Measurements from ENCODE around the gene AGBL4. TPM values are rescaled to one million over a fixed set of nuclear protein-coding genes. Genes with fewer than 3 reads are reported as not detected.

AGBL4 gene
- polyA plus RNA-seq, 3 donors from 2014 or later, result not detected

DNA sequence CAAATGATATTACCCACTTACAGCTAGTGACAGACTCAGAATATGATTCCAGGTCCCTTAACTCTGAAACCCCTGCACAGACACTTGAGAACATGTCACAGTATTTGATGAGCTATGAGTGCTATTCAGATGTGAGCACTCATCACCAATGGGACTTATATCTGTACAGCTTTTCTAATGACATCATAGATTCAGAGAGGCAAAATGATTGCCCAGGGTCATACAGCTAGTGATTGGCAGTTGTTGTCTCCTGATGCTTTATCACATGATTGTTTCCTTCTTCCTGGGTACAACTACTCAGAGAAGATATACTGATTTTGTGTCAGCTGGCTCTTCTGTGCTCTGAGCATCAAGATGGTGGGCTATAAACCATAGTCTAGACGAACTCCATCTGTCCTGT, 819.0 kb downstream of the AGBL4 start:
- DNase-seq, result no peak
- H3K9me3 Mint-ChIP-seq, result peaks cover 3 to 12% (median 9%) of the 10 kb centered on the region in 6 donors
- peaks cover 0 to 3% (median 2%) of the 10 kb centered on the region in 3 donors for H3K27me3 Mint-ChIP-seq (ENCODE audit: low read depth in 3 of 3)
- H3K27ac Mint-ChIP-seq, result no peak overlapping the region
- H3K36me3 Mint-ChIP-seq, result peaks cover 0 to 3% (median 0%) of the 10 kb centered on the region in 3 donors
- H3K4me3 Mint-ChIP-seq, result no peak overlapping the region
- H3K4me1 Mint-ChIP-seq, result no peaks in the 10 kb centered on the region

DNA sequence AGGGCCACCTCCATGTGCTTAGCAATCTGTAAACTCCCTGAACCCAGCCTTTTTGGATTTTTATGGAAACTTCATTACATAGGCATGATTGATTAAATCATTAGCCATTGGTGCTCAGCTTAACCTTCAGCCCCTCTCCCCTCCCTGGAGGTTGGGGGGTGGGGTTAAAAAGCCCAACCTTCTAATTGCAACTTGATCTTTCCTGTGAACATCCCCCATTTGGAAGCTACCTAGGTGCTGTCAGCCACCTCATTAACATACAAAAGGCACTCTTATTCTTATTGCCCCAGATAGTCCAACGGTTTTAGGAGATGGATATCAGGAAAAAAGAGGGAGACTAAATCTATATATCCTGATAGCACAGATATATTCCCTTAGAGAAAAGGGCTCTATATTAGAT, 823.0 kb downstream of the AGBL4 start:
- no peaks in the 10 kb centered on the region for H3K27me3 Mint-ChIP-seq (ENCODE audit: low read depth in 3 of 3)
- H3K36me3 Mint-ChIP-seq, result peaks cover 0 to 3% (median 0%) of the 10 kb centered on the region in 3 donors
- DNase-seq, result no peak
- H3K4me3 Mint-ChIP-seq, result no peak overlapping the region
- H3K9me3 Mint-ChIP-seq, result peaks cover 9 to 22% (median 16%) of the 10 kb centered on the region in 6 donors
- no peaks in the 10 kb centered on the region for H3K4me1 Mint-ChIP-seq
- no peak overlapping the region for H3K27ac Mint-ChIP-seq

DNA sequence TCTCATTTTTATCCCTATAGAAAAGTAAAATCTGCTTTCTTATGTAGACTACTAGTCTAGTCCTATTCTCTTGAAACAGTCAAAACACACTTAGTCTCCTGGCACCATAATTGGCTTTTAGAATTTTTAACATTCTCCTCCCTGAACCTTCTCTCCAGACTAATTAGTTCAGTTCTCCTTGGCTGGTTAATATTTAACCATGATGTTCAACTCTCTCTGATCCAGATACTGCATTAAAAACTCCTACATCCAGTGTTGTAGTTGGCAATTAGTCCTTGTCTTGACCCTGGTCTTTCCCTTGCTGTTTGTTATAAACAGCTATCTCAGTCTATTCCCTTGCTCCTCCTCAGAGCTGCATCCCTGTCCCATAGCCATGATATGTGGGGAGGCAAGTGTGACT, 824.2 kb downstream of the AGBL4 start:
- Mint-ChIP-seq H3K9me3 (peaks cover 8 to 34% (median 22%) of the 10 kb centered on the region in 6 donors), H3K4me3 (no peak overlapping the region), H3K27ac (no peak overlapping the region), H3K36me3 (peaks cover 0 to 3% (median 0%) of the 10 kb centered on the region in 3 donors), H3K27me3 (ENCODE audit: low read depth in 3 of 3) (no peaks in the 10 kb centered on the region), H3K4me1 (no peaks in the 10 kb centered on the region)
- no peak for DNase-seq

DNA sequence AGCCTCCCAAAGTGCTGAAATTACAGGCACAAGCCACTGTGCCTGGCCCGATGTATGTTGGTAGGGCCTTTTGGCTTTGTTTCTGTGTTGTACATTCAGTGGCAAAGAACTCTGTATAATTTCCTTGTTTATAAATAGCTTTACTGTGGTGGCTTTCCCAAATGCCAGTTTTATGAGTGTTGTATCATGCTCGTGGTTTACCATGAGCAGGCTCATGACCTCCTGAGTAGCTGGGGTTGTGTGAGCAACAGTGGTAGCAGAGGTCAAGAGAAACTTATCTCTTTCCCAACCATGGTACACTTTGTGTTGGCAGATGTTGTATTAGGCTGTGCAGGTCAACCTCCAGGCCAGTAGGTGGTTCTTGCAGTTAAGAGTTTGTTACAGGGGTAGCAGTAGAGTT, 826.7 kb downstream of the AGBL4 start:
- no peak overlapping the region for H3K27ac Mint-ChIP-seq
- H3K27me3 Mint-ChIP-seq (ENCODE audit: low read depth in 3 of 3), result peaks cover 0 to 3% (median 0%) of the 10 kb centered on the region in 3 donors
- no peaks in the 10 kb centered on the region for H3K4me1 Mint-ChIP-seq
- H3K9me3 Mint-ChIP-seq, result peaks cover 14 to 35% (median 21%) of the 10 kb centered on the region in 6 donors
- no peak overlapping the region for H3K4me3 Mint-ChIP-seq
- no peak for DNase-seq
- peaks cover 0 to 3% (median 0%) of the 10 kb centered on the region in 3 donors for H3K36me3 Mint-ChIP-seq

DNA sequence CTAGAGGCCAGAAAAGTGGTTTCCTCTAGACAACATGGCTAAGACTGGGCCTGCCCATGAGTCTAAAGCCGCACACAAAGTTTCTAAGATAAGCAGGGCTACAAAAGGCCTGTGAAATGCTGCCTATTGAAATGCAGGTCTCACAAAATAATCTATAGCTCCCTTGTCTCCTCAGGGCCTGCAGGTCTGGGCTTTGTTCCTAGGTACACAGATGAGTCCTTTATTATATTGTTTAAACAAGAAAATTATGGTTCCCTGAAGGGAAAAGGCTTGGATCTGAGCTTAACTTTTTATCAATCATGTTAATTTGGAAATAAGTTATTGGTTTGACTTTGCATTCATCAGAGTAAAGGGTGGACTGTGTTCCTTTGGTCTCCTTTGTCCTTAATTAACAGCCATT, 833.6 kb downstream of the AGBL4 start:
- no peaks in the 10 kb centered on the region for H3K4me1 Mint-ChIP-seq
- H3K27ac Mint-ChIP-seq, result no peak overlapping the region
- peaks cover 0 to 22% (median 7%) of the 10 kb centered on the region in 6 donors for H3K9me3 Mint-ChIP-seq

DNA sequence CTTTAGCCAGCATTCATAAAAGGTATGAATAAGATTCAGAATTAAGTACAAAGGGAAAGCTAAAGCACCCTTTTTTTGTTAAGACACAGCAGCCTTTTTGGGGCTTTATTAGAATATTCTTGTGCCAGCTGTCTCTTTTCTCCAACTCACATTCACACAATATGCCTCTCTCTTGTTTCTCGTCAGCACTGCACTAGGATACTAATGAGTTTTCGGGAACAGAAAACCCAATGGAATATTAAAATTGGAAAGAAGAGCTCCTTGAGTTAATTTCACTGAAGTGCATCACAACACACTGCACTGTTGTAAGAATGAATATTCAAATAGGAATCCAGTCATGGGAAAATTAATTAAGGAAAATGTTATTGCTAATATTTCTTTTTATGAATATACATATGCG, 836.7 kb downstream of the AGBL4 start:
- no peak for DNase-seq
- no peaks in the 10 kb centered on the region for H3K36me3 Mint-ChIP-seq
- no peaks in the 10 kb centered on the region for H3K4me1 Mint-ChIP-seq
- H3K9me3 Mint-ChIP-seq, result peaks cover 0 to 16% (median 0%) of the 10 kb centered on the region in 6 donors
- no peak overlapping the region for H3K27ac Mint-ChIP-seq
- peaks cover 0 to 2% (median 0%) of the 10 kb centered on the region in 3 donors for H3K27me3 Mint-ChIP-seq (ENCODE audit: low read depth in 3 of 3)
- H3K4me3 Mint-ChIP-seq, result no peak overlapping the region

More for the DNA sequence above, 833.6 kb downstream of the AGBL4 start:
- no peak overlapping the region for H3K4me3 Mint-ChIP-seq
- no peaks in the 10 kb centered on the region for H3K36me3 Mint-ChIP-seq
- DNase-seq, result no peak
- H3K27me3 Mint-ChIP-seq (ENCODE audit: low read depth in 3 of 3), result peaks cover 0 to 3% (median 2%) of the 10 kb centered on the region in 3 donors

DNA sequence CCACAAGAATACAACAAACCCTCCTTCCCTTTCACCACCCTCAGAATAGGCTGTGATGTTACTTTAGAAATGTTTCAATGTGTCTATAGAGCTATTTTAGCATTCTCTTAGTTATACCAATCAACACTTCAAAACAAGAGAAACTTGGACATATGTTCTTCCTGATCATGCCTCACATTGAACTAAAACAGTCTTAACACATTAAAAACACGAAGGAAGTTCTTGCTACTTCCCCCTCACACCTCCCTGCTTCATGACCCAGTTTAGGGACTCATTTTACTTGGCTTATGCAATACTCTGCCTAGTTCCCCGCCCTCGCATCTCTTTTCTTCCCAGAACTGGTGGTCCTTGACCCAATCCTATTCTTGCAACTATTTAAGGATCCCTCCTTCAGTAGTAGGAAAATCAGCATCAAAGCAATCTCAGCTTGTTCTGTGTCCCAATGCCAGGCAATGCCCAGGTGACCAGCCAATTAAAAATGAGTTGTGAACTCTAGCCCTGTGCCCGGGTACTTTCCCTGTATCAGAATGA, 838.2 kb downstream of the AGBL4 start:
- Mint-ChIP-seq H3K4me3 (no peak overlapping the region), H3K27ac (no peak overlapping the region), H3K4me1 (no peaks in the 10 kb centered on the region), H3K9me3 (peaks cover 0 to 16% (median 0%) of the 10 kb centered on the region in 6 donors), H3K27me3 (ENCODE audit: low read depth in 3 of 3) (no peaks in the 10 kb centered on the region), H3K36me3 (no peaks in the 10 kb centered on the region)
- no peak for DNase-seq

DNA sequence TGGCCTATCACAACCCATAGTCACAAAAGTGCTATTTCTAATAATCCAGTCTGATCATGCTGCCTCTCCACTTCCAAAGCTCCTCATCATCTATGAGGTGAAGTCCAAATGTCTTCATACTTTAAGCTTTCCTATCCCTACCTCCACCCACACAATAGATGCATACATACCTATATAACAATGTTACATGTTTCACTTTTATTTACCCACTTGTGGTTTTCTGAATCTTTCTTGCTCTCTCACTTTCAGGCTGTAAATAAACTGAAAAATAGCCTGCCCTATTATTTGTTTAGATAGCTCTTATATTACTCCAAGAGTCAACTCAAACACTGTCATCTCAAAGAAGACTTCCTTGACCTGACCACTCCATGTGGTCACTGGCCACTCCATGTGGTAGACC, 840.3 kb downstream of the AGBL4 start:
- Mint-ChIP-seq H3K27ac (no peak overlapping the region), H3K4me1 (no peaks in the 10 kb centered on the region), H3K36me3 (no peaks in the 10 kb centered on the region), H3K4me3 (no peak overlapping the region), H3K9me3 (peaks cover 0 to 16% (median 0%) of the 10 kb centered on the region in 6 donors), H3K27me3 (ENCODE audit: low read depth in 3 of 3) (no peaks in the 10 kb centered on the region)
- DNase-seq, result no peak

DNA sequence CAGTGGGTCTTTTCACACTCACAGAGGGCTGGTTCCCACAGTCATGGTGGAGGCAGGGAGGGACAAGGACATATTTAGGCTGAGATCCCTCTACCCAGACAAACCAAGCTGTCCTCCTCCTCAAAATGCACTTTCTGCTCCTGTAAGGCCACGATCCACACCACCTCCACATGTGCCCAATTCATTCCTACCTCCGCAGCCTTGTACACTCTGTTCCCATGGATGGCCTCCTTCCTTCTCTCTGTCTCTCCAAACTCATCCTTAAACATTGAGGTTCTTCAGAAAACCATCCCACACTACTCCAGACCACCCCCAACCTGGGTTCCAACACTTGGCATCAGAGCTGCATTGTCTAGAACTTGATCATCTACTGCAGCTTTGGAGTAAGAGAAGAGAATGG, 842.7 kb downstream of the AGBL4 start:
- H3K9me3 Mint-ChIP-seq, result peaks cover 0 to 11% (median 0%) of the 10 kb centered on the region in 6 donors
- no peak for DNase-seq
- no peaks in the 10 kb centered on the region for H3K36me3 Mint-ChIP-seq
- H3K4me1 Mint-ChIP-seq, result no peaks in the 10 kb centered on the region
- H3K27ac Mint-ChIP-seq, result no peak overlapping the region
- H3K4me3 Mint-ChIP-seq, result no peak overlapping the region
- no peaks in the 10 kb centered on the region for H3K27me3 Mint-ChIP-seq (ENCODE audit: low read depth in 3 of 3)

DNA sequence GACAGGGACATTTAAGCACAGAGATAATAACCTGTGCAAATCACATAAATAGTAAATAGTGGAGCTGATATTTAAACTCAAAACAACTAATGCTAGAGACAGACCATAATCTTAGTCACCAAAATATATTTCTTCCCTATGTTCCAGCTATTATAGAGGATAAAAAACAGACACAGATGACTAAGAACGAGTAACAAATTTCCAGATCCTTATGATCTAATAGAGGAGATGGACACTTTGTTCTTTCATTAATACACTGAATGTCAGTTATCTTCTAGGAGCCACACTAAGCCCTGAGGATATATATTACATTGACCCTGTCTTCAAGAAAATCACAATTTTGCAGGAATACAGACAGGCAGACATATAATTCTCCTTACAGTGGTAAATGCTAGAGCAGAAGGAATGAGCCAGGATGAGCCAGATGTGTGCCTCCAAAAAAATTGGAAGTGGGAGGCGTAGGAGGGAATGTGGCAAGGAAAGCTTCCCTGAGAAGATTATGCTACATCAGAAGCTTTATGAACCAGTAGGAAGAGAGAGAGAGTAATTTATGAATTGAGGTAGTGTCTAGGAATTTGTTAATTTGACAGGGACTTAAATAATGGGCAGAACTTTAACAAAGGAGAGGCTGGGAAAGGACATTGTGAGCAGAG, 851.7 kb downstream of the AGBL4 start:
- peaks cover 0 to 7% (median 0%) of the 10 kb centered on the region in 3 donors for H3K27me3 Mint-ChIP-seq (ENCODE audit: low read depth in 3 of 3)

DNA sequence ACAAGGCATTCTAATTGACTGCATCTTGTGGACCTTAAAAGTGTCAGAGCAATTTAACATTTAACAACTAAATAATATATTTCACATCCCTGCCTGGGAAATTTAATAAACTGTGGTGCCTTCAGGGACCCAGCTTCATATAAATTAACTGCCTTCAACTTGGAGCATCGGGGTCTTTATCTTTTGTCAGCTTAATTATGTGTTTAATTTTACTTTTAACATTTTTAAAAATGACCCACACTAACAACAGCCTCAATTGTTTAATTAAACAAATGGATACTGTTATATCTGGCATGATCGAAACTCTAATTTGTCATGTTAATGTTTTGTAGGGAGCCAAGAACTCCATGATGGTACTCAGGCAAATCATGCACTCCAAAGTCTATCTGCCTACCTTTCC, 857.7 kb downstream of the AGBL4 start:
- Mint-ChIP-seq H3K27me3 (ENCODE audit: low read depth in 3 of 3) (peaks cover 0 to 2% (median 2%) of the 10 kb centered on the region in 3 donors), H3K4me1 (no peaks in the 10 kb centered on the region), H3K27ac (no peak overlapping the region), H3K36me3 (no peaks in the 10 kb centered on the region), H3K4me3 (no peak overlapping the region), H3K9me3 (peaks cover 0 to 15% (median 0%) of the 10 kb centered on the region in 6 donors)
- no peak for DNase-seq

More for the DNA sequence above, 851.7 kb downstream of the AGBL4 start:
- no peak for DNase-seq
- H3K4me1 Mint-ChIP-seq, result no peaks in the 10 kb centered on the region
- no peaks in the 10 kb centered on the region for H3K36me3 Mint-ChIP-seq
- no peak overlapping the region for H3K27ac Mint-ChIP-seq
- peaks cover 0 to 12% (median 2%) of the 10 kb centered on the region in 6 donors for H3K9me3 Mint-ChIP-seq
- H3K4me3 Mint-ChIP-seq, result no peak overlapping the region

DNA sequence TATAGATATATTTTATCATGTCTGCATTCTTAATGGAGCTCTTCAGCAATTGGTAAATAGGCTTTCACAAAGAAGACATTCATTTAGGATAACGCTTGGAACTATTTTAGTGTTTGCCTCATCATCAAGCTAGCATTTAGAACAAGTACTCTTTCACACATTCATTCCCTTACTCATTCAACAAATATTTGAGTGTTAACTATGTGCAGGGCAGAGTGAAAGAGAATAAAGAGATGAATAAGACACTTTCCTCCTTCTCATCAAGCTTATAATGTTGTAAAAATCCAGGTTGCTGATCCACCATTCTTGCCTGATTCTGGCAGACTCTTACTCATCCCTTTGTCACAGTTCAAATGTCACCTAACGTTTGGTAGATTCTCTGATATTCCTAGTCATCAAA, 860.7 kb downstream of the AGBL4 start:
- H3K9me3 Mint-ChIP-seq, result peaks cover 0 to 17% (median 2%) of the 10 kb centered on the region in 6 donors
- peaks cover 2 to 4% (median 3%) of the 10 kb centered on the region in 3 donors for H3K27me3 Mint-ChIP-seq (ENCODE audit: low read depth in 3 of 3)
- H3K36me3 Mint-ChIP-seq, result no peaks in the 10 kb centered on the region
- no peaks in the 10 kb centered on the region for H3K4me1 Mint-ChIP-seq
- no peak for DNase-seq
- H3K27ac Mint-ChIP-seq, result no peak overlapping the region
- H3K4me3 Mint-ChIP-seq, result no peak overlapping the region

DNA sequence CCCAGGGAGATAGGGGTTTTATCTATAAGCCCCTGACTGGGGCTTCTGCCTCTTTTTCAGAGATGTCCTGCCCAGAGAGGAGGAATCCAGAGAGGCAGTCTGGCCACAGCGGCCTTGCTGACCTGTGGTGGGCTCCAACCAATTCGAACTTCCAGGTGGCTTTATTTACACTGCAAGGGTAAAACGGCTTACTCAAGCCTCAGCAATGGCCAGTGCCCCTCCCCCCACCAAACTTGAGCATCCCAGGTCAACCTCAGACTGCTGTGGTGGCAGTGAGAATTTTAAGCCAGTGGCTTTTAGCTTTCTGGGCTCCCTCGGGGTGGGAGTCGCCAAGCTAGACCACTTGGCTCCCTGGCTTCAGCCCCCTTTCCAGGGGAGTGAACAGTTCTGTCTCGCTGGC, 863.1 kb downstream of the AGBL4 start:
- H3K4me1 Mint-ChIP-seq, result no peaks in the 10 kb centered on the region
- peaks cover 3 to 4% (median 3%) of the 10 kb centered on the region in 3 donors for H3K27me3 Mint-ChIP-seq (ENCODE audit: low read depth in 3 of 3)
- no peaks in the 10 kb centered on the region for H3K36me3 Mint-ChIP-seq
- DNase-seq, result no peak
- H3K9me3 Mint-ChIP-seq, result peaks cover 0 to 13% (median 2%) of the 10 kb centered on the region in 6 donors
- H3K27ac Mint-ChIP-seq, result no peak overlapping the region
- H3K4me3 Mint-ChIP-seq, result no peak overlapping the region

DNA sequence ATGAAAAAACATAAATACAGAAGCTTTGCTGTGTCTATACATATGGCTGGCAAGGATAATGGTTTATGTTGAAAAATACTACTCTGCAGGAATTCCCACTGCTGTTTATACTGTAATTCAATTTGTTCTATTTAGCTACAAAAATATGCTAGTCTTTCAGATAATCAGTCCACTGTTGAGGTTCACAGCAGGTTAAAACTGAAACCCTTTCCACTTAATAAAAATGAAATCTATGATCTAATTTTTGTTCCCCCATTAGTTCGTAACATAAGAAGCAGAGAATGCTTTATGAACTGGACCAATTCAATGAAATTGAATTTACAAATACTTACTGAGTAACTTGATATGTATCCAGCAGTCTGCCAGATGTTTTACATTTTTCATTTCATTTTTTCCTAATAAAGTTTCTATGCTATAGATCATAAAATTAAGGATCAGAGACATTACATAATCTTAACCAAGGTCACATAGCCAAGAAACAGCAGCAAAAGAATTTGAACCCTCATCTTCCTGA, 887.0 kb downstream of the AGBL4 start:
- H3K4me3 Mint-ChIP-seq, result no peak overlapping the region

More for the DNA sequence above, 887.0 kb downstream of the AGBL4 start:
- H3K9me3 Mint-ChIP-seq, result peaks cover 0 to 21% (median 14%) of the 10 kb centered on the region in 6 donors
- no peaks in the 10 kb centered on the region for H3K4me1 Mint-ChIP-seq
- H3K27ac Mint-ChIP-seq, result no peak overlapping the region
- H3K36me3 Mint-ChIP-seq, result peaks cover 0 to 3% (median 0%) of the 10 kb centered on the region in 3 donors
- no peak for DNase-seq
- H3K27me3 Mint-ChIP-seq (ENCODE audit: low read depth in 3 of 3), result peaks cover 0 to 1% (median 0%) of the 10 kb centered on the region in 3 donors

Measured in immature natural killer cell (primary cell).